Astrocyte (in vitro differentiated cells and primary cell): ENCODE data around the gene SLC19A1. TPM values are rescaled to one million over a fixed set of nuclear protein-coding genes. Genes with fewer than 3 reads are reported as not detected.

ENCODE experiments used
- DNase-seq: peaks from one replicate; pipeline ENCODE4 v3.0.0-alpha.2; 2010; ENCODE audit warnings: low read depth
- FAIRE-seq: peaks from 2 replicates; lab custom pipeline; 2011; peaks lifted over from hg19 to GRCh38; lab: Jason Lieb, UNC
- H2AFZ ChIP-seq: 2 replicates; pipeline ENCODE4 v1.6.0; 2012; ENCODE audit warnings: low read depth, low read length, inconsistent platforms
- H3K27ac ChIP-seq: 2 replicates; pipeline ENCODE4 v1.5.1; 2011; ENCODE audit warnings: low read depth, low read length, inconsistent platforms
- H3K27me3 ChIP-seq: 2 replicates; pipeline ENCODE4 v1.6.0; 2011; ENCODE audit warnings: low read length, inconsistent platforms; ENCODE audit not compliant: insufficient read depth
- H3K36me3 ChIP-seq: 2 replicates; pipeline ENCODE4 v1.5.1; 2011; ENCODE audit warnings: low read length, inconsistent platforms; ENCODE audit not compliant: insufficient read depth
- H3K4me1 ChIP-seq: 2 replicates; pipeline ENCODE4 v1.5.1; 2011; ENCODE audit warnings: low read length, inconsistent platforms; ENCODE audit not compliant: insufficient read depth
- H3K4me2 ChIP-seq: 2 replicates; pipeline ENCODE4 v1.6.0; 2012; ENCODE audit warnings: low read length, inconsistent platforms
- H3K4me3 ChIP-seq: 2 replicates; pipeline ENCODE4 v1.5.1; 2011; ENCODE audit warnings: low read depth, mild to moderate bottlenecking, low read length, inconsistent platforms; ENCODE audit not compliant: insufficient read depth
- H3K79me2 ChIP-seq: 2 replicates; pipeline ENCODE4 v1.6.0; 2012; ENCODE audit warnings: mild to moderate bottlenecking, low read length, inconsistent platforms; ENCODE audit not compliant: insufficient read depth
- H3K9ac ChIP-seq: 2 replicates; pipeline ENCODE4 v1.6.0; 2012; ENCODE audit warnings: mild to moderate bottlenecking, low read length, inconsistent platforms
- H3K9me3 ChIP-seq: 2 replicates; pipeline ENCODE4 v1.5.1; 2012; ENCODE audit warnings: low read depth, mild to moderate bottlenecking, low read length, inconsistent platforms; ENCODE audit not compliant: insufficient read depth
- H4K20me1 ChIP-seq: 2 replicates; pipeline ENCODE4 v1.6.0; 2012; ENCODE audit warnings: low read length, inconsistent platforms; ENCODE audit not compliant: insufficient read depth
- H3K27ac Mint-ChIP-seq: one replicate; pipeline ENCODE4 v1.8.0; 2021; ENCODE audit warnings: mild to moderate bottlenecking, mixed read lengths; ENCODE audit not compliant: unreplicated experiment
- H3K27me3 Mint-ChIP-seq: one replicate; pipeline ENCODE4 v1.8.0; 2021; ENCODE audit warnings: low read depth, mixed read lengths; ENCODE audit not compliant: unreplicated experiment
- H3K36me3 Mint-ChIP-seq: one replicate; pipeline ENCODE4 v1.8.0; 2021; ENCODE audit warnings: low read depth, mixed read lengths; ENCODE audit not compliant: unreplicated experiment
- H3K4me1 Mint-ChIP-seq: one replicate; pipeline ENCODE4 v1.8.0; 2021; ENCODE audit warnings: low read depth, mixed read lengths; ENCODE audit not compliant: unreplicated experiment
- H3K4me3 Mint-ChIP-seq: one replicate; pipeline ENCODE4 v1.8.0; 2021; ENCODE audit warnings: mild to moderate bottlenecking, moderate library complexity, mixed read lengths; ENCODE audit not compliant: unreplicated experiment
- H3K9me3 Mint-ChIP-seq: one replicate; pipeline ENCODE4 v1.8.0; 2021; ENCODE audit warnings: mild to moderate bottlenecking, mixed read lengths; ENCODE audit not compliant: unreplicated experiment
- CTCF ChIP-seq: IDR thresholded peaks from 2 replicates; pipeline ENCODE4 v1.5.1; 2011; ENCODE audit warnings: low read depth, mild to moderate bottlenecking, inconsistent platforms, low read length, moderate library complexity; ENCODE audit not compliant: insufficient read depth
- EZH2 ChIP-seq: IDR thresholded peaks from 2 replicates; pipeline ENCODE4 v1.6.1; 2012; ENCODE audit warnings: mild to moderate bottlenecking, low read length, inconsistent platforms; ENCODE audit not compliant: insufficient read depth
- total RNA-seq: library from RNA; stranded (reverse); gene quantifications from 2 replicates; pipeline ENCODE4 v1.2.1, GENCODE V29; 2021

Gene SLC19A1
- total RNA-seq, 1 donor from 2014 or later: 11.7 TPM

GRCh38 chr21:45559216-45560105, 17.2 kb upstream of the SLC19A1 start:
- Mint-ChIP-seq H3K27ac (no peak overlapping the region), H3K9me3 (peaks cover 3% of the 10 kb centered on the region), H3K4me3 (no peak overlapping the region), H3K36me3 (no peaks in the 10 kb centered on the region), H3K4me1 (peaks cover 12% of the 10 kb centered on the region), H3K27me3 (peaks cover 10% of the 10 kb centered on the region)
- Histone ChIP-seq H3K27me3 (peaks cover 11% of the 10 kb centered on the region), H3K9ac (no peak overlapping the region), H3K4me3 (no peak overlapping the region), H3K9me3 (no peaks in the 10 kb centered on the region), H3K36me3 (no peaks in the 10 kb centered on the region), H2AFZ (no peak overlapping the region), H3K4me2 (no peak overlapping the region), H3K4me1 (peaks cover 7% of the 10 kb centered on the region), H3K27ac (no peak overlapping the region), H3K79me2 (no peaks in the 10 kb centered on the region), H4K20me1 (no peaks in the 10 kb centered on the region)
- FAIRE-seq (no peak), DNase-seq (no peak)
- no peak for TF ChIP-seq CTCF
- TF ChIP-seq EZH2: no peak

GRCh38 chr21:45558044-45558721, 15.9 kb upstream of the SLC19A1 start:
- Histone ChIP-seq H3K27me3 (peaks cover 9% of the 10 kb centered on the region), H3K4me1 (peaks cover 7% of the 10 kb centered on the region), H2AFZ (no peak overlapping the region), H3K4me2 (no peak overlapping the region), H3K9me3 (no peaks in the 10 kb centered on the region), H3K9ac (no peak overlapping the region), H3K79me2 (no peaks in the 10 kb centered on the region), H3K4me3 (no peak overlapping the region), H3K27ac (no peak overlapping the region), H3K36me3 (no peaks in the 10 kb centered on the region), H4K20me1 (no peaks in the 10 kb centered on the region)
- no peak for FAIRE-seq
- Mint-ChIP-seq H3K27me3 (peaks cover 10% of the 10 kb centered on the region), H3K9me3 (no peaks in the 10 kb centered on the region), H3K4me1 (peaks cover 12% of the 10 kb centered on the region), H3K27ac (no peak overlapping the region), H3K36me3 (no peaks in the 10 kb centered on the region), H3K4me3 (no peak overlapping the region)
- TF ChIP-seq EZH2 (no peak), CTCF (no peak)
- DNase-seq: no peak
